ENCODE measurements around the gene THAP10.
"Not testable (repeated sequence)": the region's sequence is repeated elsewhere in the genome, so short reads cannot be mapped to it uniquely, and the experiment has no call there.

THAP10 gene

GRCh38 chr15:70892002-70892911 lies at the start of gene THAP10, which contains the start of gene LRRC49:
Gene THAP10, minus strand, starts transcription at chr15:70892433. Its CDS starts 161 bp downstream, at chr15:70892272.
Gene LRRC49, plus strand, starts transcription at chr15:70892826. Its CDS starts 69 bp downstream, at chr15:70892895.
- DNase-seq: peak; percentile 95

DNA sequence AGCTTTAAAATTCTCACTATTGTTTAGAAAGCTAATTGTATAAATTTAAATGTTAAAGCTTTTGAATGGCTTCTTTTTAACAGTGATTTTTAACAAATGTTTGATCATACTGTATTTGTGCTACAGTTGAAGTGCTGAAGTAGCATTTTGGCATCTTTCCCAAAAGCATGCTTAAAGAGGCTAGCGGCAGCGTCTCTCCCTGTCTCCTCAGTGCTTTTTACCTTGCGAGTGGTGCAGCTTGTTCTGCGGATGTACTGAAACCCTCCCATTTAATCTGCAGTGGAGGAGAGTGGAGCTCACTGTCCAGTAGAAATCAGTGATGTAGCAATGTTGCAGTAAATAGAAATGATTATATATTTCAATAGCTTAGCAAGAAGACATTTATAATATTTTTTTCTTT lies 44.1 kb upstream of the THAP10 start:
- DNase-seq: no peak

- DNase-seq: no peak
Observed at GRCh38 chr15:70935631-70936030, 43.4 kb upstream of the THAP10 start.

DNA sequence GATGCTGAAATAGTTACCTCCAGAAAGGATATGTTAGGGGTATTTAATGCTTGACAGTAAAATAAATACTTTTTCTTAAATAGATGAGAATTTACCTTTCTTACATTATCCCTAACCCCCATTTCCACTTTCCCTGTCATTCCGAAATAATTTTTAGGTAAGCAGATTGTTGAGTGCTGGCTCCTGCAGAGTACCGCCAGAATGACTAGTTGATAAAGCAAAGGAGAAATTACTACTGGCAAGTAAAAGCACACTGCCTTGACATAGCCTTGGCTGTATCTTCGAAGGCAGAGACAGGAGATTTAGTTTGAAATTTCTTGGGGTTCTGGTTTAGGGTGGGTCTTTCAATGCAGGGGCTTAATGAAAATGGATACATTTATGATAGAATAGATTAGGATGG lies 41.2 kb upstream of the THAP10 start:
- no peak for DNase-seq

DNA sequence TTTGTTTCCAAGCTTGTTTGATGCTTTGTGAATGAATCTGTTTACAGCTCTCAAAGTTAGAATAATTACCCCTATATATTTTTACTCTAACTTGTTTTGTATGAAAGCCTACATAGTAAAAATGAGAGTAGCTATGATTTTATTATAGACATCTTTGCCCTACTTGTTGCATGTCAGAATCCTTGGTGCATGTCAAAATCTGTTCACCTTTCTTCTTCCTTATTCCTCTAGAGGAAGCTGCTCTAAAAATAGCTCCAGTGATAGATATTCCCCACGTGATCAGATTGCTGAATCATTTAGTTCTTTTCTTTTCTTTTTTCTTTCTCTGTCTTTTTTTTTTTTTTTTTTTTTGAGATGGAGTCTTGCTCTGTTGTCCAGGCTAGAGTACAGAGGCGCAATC lies 40.2 kb upstream of the THAP10 start:
- DNase-seq: no peak

GRCh38 chr15:70931821-70932220 lies 39.6 kb upstream of the THAP10 start:
- no peak for DNase-seq

GRCh38 chr15:70926914-70927313 lies 34.7 kb upstream of the THAP10 start:
- not testable (repeated sequence) for DNase-seq

DNA sequence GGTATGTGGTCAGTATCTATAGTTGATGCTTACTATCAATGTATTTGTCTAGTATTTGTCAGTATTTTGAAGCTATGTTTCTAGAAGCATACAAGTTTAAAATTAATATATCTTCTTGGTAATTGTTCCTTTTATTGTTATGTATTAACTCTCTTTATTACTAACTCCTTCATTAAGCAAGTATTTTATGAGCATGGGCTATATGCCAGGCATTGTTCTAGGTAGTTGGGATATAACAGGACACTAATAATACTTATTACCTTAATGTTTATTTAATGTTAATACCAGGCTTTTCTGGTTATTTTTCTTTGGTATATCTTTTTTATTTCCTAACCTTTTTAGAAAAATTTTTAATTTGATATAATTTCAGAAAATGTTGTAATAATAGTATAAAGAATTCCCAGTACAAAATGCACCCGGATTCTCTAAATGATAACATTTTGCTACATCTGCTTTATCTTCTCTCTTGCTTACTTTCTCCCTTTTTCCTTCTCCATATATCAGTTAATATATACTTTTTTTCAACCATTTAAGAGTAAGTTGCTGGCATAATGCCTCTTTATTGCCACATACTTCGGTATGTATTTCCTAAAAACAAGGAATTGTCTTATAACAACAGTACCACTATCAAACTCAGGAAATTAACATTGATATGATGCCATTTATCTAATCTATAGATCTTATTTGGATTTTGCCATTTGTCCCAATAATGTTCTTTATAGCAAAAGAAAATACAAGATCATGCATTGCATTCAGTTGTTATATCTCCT lies 31.3 kb upstream of the THAP10 start:
- DNase-seq: no peak

GRCh38 chr15:70922119-70922518 lies 29.9 kb upstream of the THAP10 start:
- DNase-seq: no peak

DNA sequence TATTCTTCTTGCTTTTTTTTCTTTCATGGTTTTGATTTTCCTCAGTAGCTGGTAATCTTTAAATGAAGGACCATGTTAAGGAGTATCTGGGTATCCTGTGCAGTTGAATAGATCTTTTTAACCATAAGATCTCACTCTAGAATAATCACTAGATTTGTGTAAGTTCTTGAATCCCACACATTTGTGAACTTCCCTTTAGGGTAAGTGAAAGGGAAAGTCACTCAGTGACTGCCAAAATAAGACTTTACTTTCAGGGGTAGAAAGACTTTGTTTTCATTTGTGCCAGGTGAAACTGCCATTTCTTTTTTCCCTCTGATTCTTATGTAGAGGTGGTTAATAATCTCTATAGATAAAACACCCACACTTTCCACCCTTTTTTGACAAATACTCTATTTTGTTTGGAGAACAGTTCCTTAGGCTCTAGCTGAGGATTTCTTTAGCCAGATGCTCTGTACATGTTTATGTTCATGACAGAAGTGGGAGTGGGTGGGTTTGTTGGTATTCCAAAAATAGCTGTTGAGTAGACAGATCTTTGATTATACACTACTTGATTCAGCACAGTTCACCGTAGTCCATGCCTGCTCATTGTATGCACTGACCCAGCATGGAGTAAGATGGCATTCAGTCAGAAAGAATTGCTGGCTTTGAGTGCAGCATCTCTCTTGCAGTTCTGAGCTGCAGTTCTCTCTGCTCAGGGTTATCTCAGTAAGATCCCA lies 28.9 kb upstream of the THAP10 start:
- DNase-seq: no peak

GRCh38 chr15:70917955-70918354 lies 25.7 kb upstream of the THAP10 start:
- no peak for DNase-seq

- DNase-seq: no peak
Observed at GRCh38 chr15:70916531-70916930, 24.3 kb upstream of the THAP10 start.

- no peak for DNase-seq
Observed at GRCh38 chr15:70912187-70912586, 20.0 kb upstream of the THAP10 start.

DNA sequence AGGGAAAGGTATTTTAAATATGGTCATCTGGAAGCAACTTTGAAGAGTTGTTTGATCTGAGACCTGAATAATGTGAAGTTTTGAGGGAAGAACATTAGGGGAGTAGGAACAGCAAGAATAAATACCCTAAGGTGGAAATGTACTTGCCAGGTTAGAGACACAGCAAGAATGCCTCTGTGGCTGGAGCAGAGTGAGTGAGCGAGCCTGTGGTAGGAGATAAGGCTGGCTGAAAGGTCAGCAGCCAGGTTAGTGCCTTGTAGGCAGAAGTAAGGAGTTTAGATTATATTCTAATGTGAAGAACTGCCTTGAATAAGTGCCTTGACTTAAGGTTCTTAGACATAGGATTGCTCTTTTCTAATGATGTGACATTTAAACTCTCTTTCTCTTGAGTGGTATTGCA lies 18.7 kb upstream of the THAP10 start:
- DNase-seq: no peak

DNA sequence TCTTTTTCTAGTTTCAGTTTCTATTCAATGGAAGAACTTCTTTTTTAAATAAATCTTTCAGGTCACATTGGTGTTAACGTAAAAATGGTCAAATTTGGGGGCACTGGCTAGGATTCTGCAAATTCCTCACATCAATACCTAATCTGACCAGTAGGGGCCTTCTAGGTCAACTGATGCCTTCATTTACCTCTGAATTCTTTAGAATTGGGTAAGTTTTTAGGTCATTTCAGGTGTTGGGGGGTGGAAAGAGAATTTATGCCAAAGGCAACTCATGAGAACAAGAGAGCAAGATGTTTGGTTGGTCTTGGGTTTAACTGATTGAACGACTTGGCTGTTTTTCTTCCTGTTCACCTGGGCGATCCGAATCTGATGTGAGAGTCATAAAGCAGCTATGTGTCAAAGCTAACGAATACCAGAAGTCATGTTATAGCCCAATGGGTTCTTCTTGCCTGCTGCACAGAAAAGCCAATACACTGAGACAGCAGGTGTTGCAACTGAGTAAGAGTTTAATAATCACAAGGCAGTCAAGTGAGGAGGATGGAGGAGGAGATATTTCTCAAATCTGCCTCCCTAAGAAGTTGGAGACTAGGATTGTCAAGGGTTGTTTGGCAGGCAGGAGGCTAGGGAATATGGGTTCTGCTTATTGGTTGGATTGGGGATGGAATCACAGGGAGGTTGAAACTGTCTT lies 15.7 kb upstream of the THAP10 start:
- no peak for DNase-seq

- no peak for DNase-seq
Observed at GRCh38 chr15:70906842-70907241, 14.6 kb upstream of the THAP10 start.

DNA sequence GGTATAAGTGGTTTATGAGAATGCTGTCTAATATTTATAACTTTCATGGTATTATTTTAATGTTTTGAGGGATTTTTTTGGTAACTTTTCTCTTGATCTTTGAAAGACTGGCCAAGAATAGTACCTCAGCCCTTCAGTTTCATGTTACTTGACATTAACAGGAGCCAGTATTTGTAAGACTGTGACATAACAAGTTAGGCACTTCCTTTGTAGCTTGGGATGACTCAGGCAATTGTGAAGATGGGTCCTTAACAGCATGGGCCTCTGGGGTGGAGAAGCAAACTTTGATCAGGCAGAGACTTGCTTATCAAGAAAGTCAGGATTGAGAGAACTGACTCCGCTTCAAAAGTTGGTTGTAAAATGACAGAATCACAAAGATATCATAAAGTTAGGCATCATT lies 9.9 kb upstream of the THAP10 start:
- peak; percentile 79 for DNase-seq

- peak; percentile 60 for DNase-seq
Observed at GRCh38 chr15:70892912-70893560, 803 bp upstream of the THAP10 start.

GRCh38 chr15:70882361-70882760 lies 9.9 kb downstream of the THAP10 start:
- DNase-seq: no peak

DNA sequence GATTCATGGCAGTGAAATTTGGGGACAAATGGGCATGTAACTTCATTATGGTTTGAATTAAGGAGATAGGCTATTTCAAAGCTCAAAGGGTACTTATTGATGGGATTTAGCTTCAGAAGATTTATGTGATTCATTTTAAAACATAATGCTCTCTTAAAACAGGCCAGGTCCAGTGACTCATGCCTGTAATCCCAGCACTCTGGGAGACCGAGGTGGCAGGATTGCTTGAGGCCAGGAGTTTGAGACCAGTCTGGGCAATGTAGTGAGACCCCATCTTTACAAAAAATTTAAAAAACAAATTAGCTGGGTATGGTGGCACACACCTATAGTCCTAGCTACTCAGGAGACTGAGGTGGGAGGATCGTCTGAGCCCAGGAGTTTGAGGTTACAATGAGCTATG lies 11.5 kb downstream of the THAP10 start:
- DNase-seq: no peak

GRCh38 chr15:70879401-70879800 lies 12.8 kb downstream of the THAP10 start:
- no peak for DNase-seq

GRCh38 chr15:70876683-70877082 lies 15.6 kb downstream of the THAP10 start:
- DNase-seq: no peak

Measured in islet precursor cell (in vitro differentiated cells).